HL-60 (cell line): ENCODE results near the gene DBI.

Source experiments
- DNase-seq, 2 experiments: peaks; one replicate each; pipeline ENCODE4 v3.0.0-alpha.2; 2010 to 2020; ENCODE audit warnings: low read depth in 1 of 2, low spot score in 1 of 2
- H3K27ac ChIP-seq: fragments of 250-450 bp; sonication (Bioruptor Pico); replicated peaks from 2 replicates; pipeline ENCODE4 v1.5.1; 2020; ENCODE audit warnings: mild to moderate bottlenecking, moderate library complexity
- H3K27me3 ChIP-seq: fragments of 250-450 bp; sonication (Bioruptor Pico); 2 replicates; pipeline ENCODE4 v1.5.1; 2021; ENCODE audit warnings: mild to moderate bottlenecking, moderate library complexity; ENCODE audit not compliant: insufficient read depth, poor library complexity, severe bottlenecking
- H3K4me3 ChIP-seq: replicated peaks from 2 replicates; pipeline ENCODE4 v1.5.1; 2011; ENCODE audit warnings: mild to moderate bottlenecking, control low read depth, low read length; ENCODE audit not compliant: insufficient read depth
- CTCF ChIP-seq: IDR thresholded peaks from one replicate; pipeline ENCODE4 v1.5.1; 2011; ENCODE audit warnings: low read length, control low read depth, inconsistent platforms; ENCODE audit not compliant: insufficient read depth
- GABPA ChIP-seq: IDR thresholded peaks from 2 replicates; pipeline ENCODE4 v1.6.1; 2012; ENCODE audit warnings: low read depth
- POLR2AphosphoS5 ChIP-seq: IDR thresholded peaks from 2 replicates; pipeline ENCODE4 v1.6.1; 2012; ENCODE audit warnings: low read depth
- REST ChIP-seq: IDR thresholded peaks from 2 replicates; pipeline ENCODE4 v1.6.1; 2012; ENCODE audit warnings: low read depth; ENCODE audit not compliant: insufficient replicate concordance
- SPI1 ChIP-seq: IDR thresholded peaks from 2 replicates; pipeline ENCODE4 v1.6.1; 2012; ENCODE audit warnings: low read depth, mild to moderate bottlenecking, borderline replicate concordance

The DBI gene

GRCh38 chr2:119384971-119385370 lies 18.2 kb downstream of the DBI start:
- Histone ChIP-seq H3K27ac (no peak overlapping the region), H3K27me3 (no peaks in the 10 kb centered on the region), H3K4me3 (no peak overlapping the region)
- no peak for DNase-seq
- no peak for TF ChIP-seq CTCF
- TF ChIP-seq SPI1 = no peak
- no peak for TF ChIP-seq POLR2AphosphoS5
- no peak for TF ChIP-seq REST
- TF ChIP-seq GABPA = no peak

- H3K4me3 ChIP-seq = no peak overlapping the region
- no peak for TF ChIP-seq CTCF
- no peak for TF ChIP-seq GABPA
- no peak for TF ChIP-seq POLR2AphosphoS5
- no peak for TF ChIP-seq SPI1
- TF ChIP-seq REST = no peak
- H3K27ac ChIP-seq = peak overlapping the region; percentile 20; the same call in 1 of the 2 replicates
- no peaks in the 10 kb centered on the region for H3K27me3 ChIP-seq
- DNase-seq = peak in 1 of 2 experiments; percentile 63
These were observed 18.7 kb downstream of the DBI start for GRCh38 chr2:119385466-119385865.

- TF ChIP-seq SPI1 = peak; percentile 22; the same call in 1 of the 2 replicates
- TF ChIP-seq GABPA = no peak
- TF ChIP-seq CTCF = no peak
- TF ChIP-seq POLR2AphosphoS5 = peak; percentile 58; the same call in 1 of the 2 replicates
- H3K27me3 ChIP-seq = no peaks in the 10 kb centered on the region
- H3K4me3 ChIP-seq = no peak overlapping the region
- DNase-seq = peak; percentile 85
- H3K27ac ChIP-seq = peak overlapping the region; percentile 75
These were observed 20.8 kb downstream of the DBI start for GRCh38 chr2:119387381-119388129.
